GM19351 (cell line): ENCODE results near the gene SYDE2.
"Not testable (repeated sequence)": the region's sequence is repeated elsewhere in the genome, so short reads cannot be mapped to it uniquely, and the experiment has no call there.

ENCODE experiments used
- ATAC-seq: cut with Tn5 transposase; IDR thresholded peaks from one replicate; pipeline ENCODE4 v1.9.1; 2021; ENCODE audit warnings: mild to moderate bottlenecking, moderate library complexity; ENCODE audit not compliant: unreplicated experiment

The SYDE2 gene

GRCh38 chr1:85214654-85215053 is 13.8 kb upstream of the SYDE2 start:
- ATAC-seq = no peak

- ATAC-seq = no peak
Observed at GRCh38 chr1:85208488-85208887, 7.7 kb upstream of the SYDE2 start.

GRCh38 chr1:85203573-85204171 is 2.9 kb upstream of the SYDE2 start:
- ATAC-seq = no peak

GRCh38 chr1:85202864-85203255 is 2.0 kb upstream of the SYDE2 start:
- ATAC-seq = no peak

GRCh38 chr1:85202092-85202863 is 1.5 kb upstream of the SYDE2 start:
- ATAC-seq = no peak

GRCh38 chr1:85201340-85202091 is 700 bp upstream of the SYDE2 start:
- ATAC-seq = peak; percentile 50

GRCh38 chr1:85199667-85200462 is 951 bp downstream of the SYDE2 start:
- peak; percentile 27 for ATAC-seq

GRCh38 chr1:85198864-85199263 is 2.0 kb downstream of the SYDE2 start:
- no peak for ATAC-seq

- ATAC-seq = no peak
Observed at GRCh38 chr1:85196358-85196757, 4.5 kb downstream of the SYDE2 start.

GRCh38 chr1:85195703-85196102 is 5.1 kb downstream of the SYDE2 start:
- ATAC-seq = no peak

GRCh38 chr1:85192129-85192528 is 8.7 kb downstream of the SYDE2 start:
- ATAC-seq = not testable (repeated sequence)

- ATAC-seq = peak; percentile 84
Observed at GRCh38 chr1:85189120-85189519, 11.7 kb downstream of the SYDE2 start.

GRCh38 chr1:85188530-85188929 is 12.3 kb downstream of the SYDE2 start:
- no peak for ATAC-seq

GRCh38 chr1:85187021-85187420 is 13.8 kb downstream of the SYDE2 start:
- not testable (repeated sequence) for ATAC-seq

- ATAC-seq = no peak
Observed at GRCh38 chr1:85184245-85184644, 16.6 kb downstream of the SYDE2 start.

- no peak for ATAC-seq
Observed at GRCh38 chr1:85182700-85183099, 18.1 kb downstream of the SYDE2 start.

- ATAC-seq = no peak
Observed at GRCh38 chr1:85180869-85181268, 19.9 kb downstream of the SYDE2 start.

GRCh38 chr1:85179522-85179921 is 21.3 kb downstream of the SYDE2 start:
- no peak for ATAC-seq

- ATAC-seq = no peak
Observed at GRCh38 chr1:85178396-85178795, 22.4 kb downstream of the SYDE2 start.

GRCh38 chr1:85174503-85174902 is 26.3 kb downstream of the SYDE2 start:
- ATAC-seq = no peak

GRCh38 chr1:85172684-85173337 is 28.0 kb downstream of the SYDE2 start:
- no peak for ATAC-seq
